Hepatocyte (in vitro differentiated cells): ENCODE measurements around the gene ITPR3.

Experiments
- CTCF ChIP-seq: fragments of 200-600 bp; sonication (generic); IDR thresholded peaks from 2 replicates; pipeline ENCODE4 v1.5.1; 2016; ENCODE audit warnings: antibody characterized with exemption, mild to moderate bottlenecking; ENCODE audit not compliant: poor library complexity
- EZH2phosphoT487 ChIP-seq: fragments of 200-600 bp; sonication (generic); IDR thresholded peaks from one replicate; pipeline ENCODE4 v1.6.1; 2018; ENCODE audit warnings: antibody characterized with exemption, mild to moderate bottlenecking, low read depth, moderate library complexity; ENCODE audit not compliant: unreplicated experiment, severe bottlenecking

- TF ChIP-seq EZH2phosphoT487 (no peak), CTCF (no peak)
Observed at GRCh38 chr6:33744895-33745546, 123.9 kb downstream of the ITPR3 start.
